Activated CD4-positive, alpha-beta T cell treated with anti-CD3 and anti-CD28 coated beads for 36 hours (primary cell): ENCODE results near the gene EEFSEC. TPM values are rescaled to one million over a fixed set of nuclear protein-coding genes. Genes with fewer than 3 reads are reported as not detected.

Experiments used
- ATAC-seq: fragments of 200-7000 bp; cut with Tn5 transposase; one replicate; pipeline ENCODE4 v1.10.0; 2021; ENCODE audit warnings: mild to moderate bottlenecking, moderate library complexity
- CTCF ChIA-PET: fragments of 350-600 bp; sonication (Branson Sonifier 250); formaldehyde crosslinking; loops from one replicate; lab custom pipeline; 2021; ENCODE audit warnings: antibody characterized with exemption; lab: Charles Lee
- POLR2A ChIA-PET: fragments of 350-600 bp; sonication (Branson Sonifier 250); formaldehyde crosslinking; loops from one replicate; lab custom pipeline; 2021; ENCODE audit warnings: antibody characterized with exemption, inconsistent platforms; lab: Charles Lee
- DNase-seq: peaks from one replicate; pipeline ENCODE4 v3.0.0-alpha.2; 2020
- H3K27ac Mint-ChIP-seq: one replicate; pipeline ENCODE4 v1.8.0; 2021; ENCODE audit warnings: mixed read lengths
- H3K27me3 Mint-ChIP-seq: one replicate; pipeline ENCODE4 v1.8.0; 2021; ENCODE audit warnings: mixed read lengths
- H3K36me3 Mint-ChIP-seq: one replicate; pipeline ENCODE4 v1.8.0; 2021; ENCODE audit warnings: low read depth, mixed read lengths
- H3K4me1 Mint-ChIP-seq: one replicate; pipeline ENCODE4 v1.8.0; 2021; ENCODE audit warnings: mixed read lengths
- H3K4me3 Mint-ChIP-seq: one replicate; pipeline ENCODE4 v1.8.0; 2021; ENCODE audit warnings: mild to moderate bottlenecking, moderate library complexity, mixed read lengths
- H3K9me3 Mint-ChIP-seq: one replicate; pipeline ENCODE4 v1.8.0; 2021; ENCODE audit warnings: low read depth, mixed read lengths
- intact Hi-C, 2 experiments: fragments of 100-400 bp; cut with DNase I in 1 of 2; cut with micrococcal nuclease in 1 of 2; formaldehyde crosslinking; loops; one replicate each; pipeline versions ENCODE4 v1.14.2 to v1.15.1; 2022 to 2024; cut with DNase I, micrococcal nuclease
- total RNA-seq, 2 experiments: library from RNA; stranded (reverse); gene quantifications; one replicate each; pipeline ENCODE4 v1.2.3, GENCODE V29; 2021

EEFSEC gene
- total RNA-seq, 2 experiments from 2014 or later: 19.6 to 20.7 TPM

GRCh38 chr3:128317101-128317697 lies 163.9 kb downstream of the EEFSEC start:
- ChIA-PET POLR2A (no interaction called here), CTCF (interaction anchor here (0.7 kb wide), 1 partner anchor 596 kb away, joined by 4 read pairs; no protein-coding TSS in a partner anchor)
- DNase-seq: no peak
- Mint-ChIP-seq H3K4me3 (no peak overlapping the region), H3K27me3 (no peaks in the 10 kb centered on the region), H3K27ac (peak overlapping the region; percentile 79), H3K4me1 (peaks cover 72% of the 10 kb centered on the region), H3K36me3 (peaks cover 5% of the 10 kb centered on the region), H3K9me3 (no peaks in the 10 kb centered on the region)
- ATAC-seq: no peak
- intact Hi-C loops: loop anchor here in 1 of 2 experiments (5.0 kb wide), 1 partner anchor 240 kb away; no protein-coding TSS in a partner anchor

GRCh38 chr3:128317698-128318231 lies 164.5 kb downstream of the EEFSEC start:
- POLR2A ChIA-PET: no interaction called here
- Mint-ChIP-seq H3K36me3 (peaks cover 5% of the 10 kb centered on the region), H3K4me3 (no peak overlapping the region), H3K27me3 (no peaks in the 10 kb centered on the region), H3K9me3 (no peaks in the 10 kb centered on the region), H3K4me1 (peaks cover 72% of the 10 kb centered on the region), H3K27ac (peak overlapping the region; percentile 45)
- intact Hi-C loops: loop anchor here in 1 of 2 experiments (5.0 kb wide), 1 partner anchor 240 kb away; no protein-coding TSS in a partner anchor
- CTCF ChIA-PET: interaction anchor here (0.7 kb wide), 2 partner anchors 595 to 1843 kb away, joined by 3 to 4 read pairs; no protein-coding TSS in a partner anchor
- DNase-seq: no peak
- no peak for ATAC-seq

DNA sequence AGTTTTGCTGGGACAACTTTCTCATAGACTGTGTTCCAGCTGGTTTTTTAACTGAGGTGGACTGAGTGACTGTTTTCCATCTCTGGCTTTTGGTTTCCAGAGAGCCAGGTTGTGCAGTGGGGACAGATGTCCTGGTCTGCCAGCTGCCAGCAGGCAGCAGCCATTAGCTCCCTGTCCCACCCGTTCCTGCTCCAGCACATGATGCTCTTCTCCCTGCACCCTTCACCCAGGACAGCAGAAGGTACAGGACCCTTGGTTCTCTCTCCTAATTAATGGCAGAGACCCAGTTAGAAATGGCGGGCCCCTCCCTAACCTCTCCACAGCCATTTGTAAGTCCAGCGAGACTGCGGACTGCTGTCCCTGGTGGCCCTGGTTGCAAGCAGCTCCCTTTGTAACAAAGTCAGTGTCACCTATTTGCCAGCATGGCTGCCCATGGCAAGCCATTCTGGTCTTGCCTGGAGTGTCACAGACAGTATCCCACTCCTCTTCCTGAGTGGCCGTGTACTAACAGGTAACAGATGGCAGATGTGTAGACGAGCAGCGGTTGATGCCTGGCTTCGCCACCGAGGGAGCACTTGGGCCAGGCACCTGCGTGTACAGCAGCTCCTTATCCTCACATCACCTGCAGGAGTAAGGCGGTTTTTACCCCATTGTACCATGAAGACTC lies 165.1 kb downstream of the EEFSEC start:
- CTCF ChIA-PET: interaction anchor here (0.7 kb wide), 1 partner anchor 1844 kb away, joined by 3 read pairs; no protein-coding TSS in a partner anchor
- no peaks in the 10 kb centered on the region for H3K27me3 Mint-ChIP-seq
- DNase-seq: no peak
- H3K27ac Mint-ChIP-seq: peak overlapping the region; percentile 11
- ATAC-seq: no peak
- no peaks in the 10 kb centered on the region for H3K9me3 Mint-ChIP-seq
- intact Hi-C loops: loop anchor here in 1 of 2 experiments (5.0 kb wide), 1 partner anchor 241 kb away; no protein-coding TSS in a partner anchor
- no peak overlapping the region for H3K4me3 Mint-ChIP-seq
- peaks cover 67% of the 10 kb centered on the region for H3K4me1 Mint-ChIP-seq
- POLR2A ChIA-PET: no interaction called here
- peaks cover 5% of the 10 kb centered on the region for H3K36me3 Mint-ChIP-seq

DNA sequence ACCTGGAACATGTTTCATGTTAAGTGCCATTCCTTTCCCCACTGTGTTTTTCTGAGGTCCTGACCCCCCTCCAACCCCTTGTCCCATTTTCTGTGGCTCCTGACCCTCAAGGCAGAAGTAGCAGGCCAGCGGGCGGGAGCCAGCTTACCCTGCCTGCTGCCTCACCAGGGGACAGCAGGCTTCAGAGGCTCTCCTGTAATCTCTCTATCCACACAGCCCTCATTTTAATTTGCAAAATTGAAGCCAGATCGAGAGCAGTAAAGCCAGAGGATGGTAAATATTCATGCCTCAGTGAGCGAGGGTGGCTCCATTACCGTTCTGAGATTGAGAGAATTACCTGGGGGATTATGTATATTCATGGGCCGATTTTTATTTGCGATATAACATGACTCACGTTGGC lies 165.8 kb downstream of the EEFSEC start:
- no peak overlapping the region for H3K4me3 Mint-ChIP-seq
- DNase-seq: no peak
- H3K27ac Mint-ChIP-seq: peak overlapping the region; percentile 51
- CTCF ChIA-PET: no interaction called here
- ATAC-seq: no peak
- no peaks in the 10 kb centered on the region for H3K9me3 Mint-ChIP-seq
- H3K4me1 Mint-ChIP-seq: peaks cover 60% of the 10 kb centered on the region
- POLR2A ChIA-PET: no interaction called here
- H3K27me3 Mint-ChIP-seq: no peaks in the 10 kb centered on the region
- intact Hi-C loops: loop anchor here in 1 of 2 experiments (5.0 kb wide), 1 partner anchor 242 kb away; no protein-coding TSS in a partner anchor
- H3K36me3 Mint-ChIP-seq: peaks cover 5% of the 10 kb centered on the region

DNA sequence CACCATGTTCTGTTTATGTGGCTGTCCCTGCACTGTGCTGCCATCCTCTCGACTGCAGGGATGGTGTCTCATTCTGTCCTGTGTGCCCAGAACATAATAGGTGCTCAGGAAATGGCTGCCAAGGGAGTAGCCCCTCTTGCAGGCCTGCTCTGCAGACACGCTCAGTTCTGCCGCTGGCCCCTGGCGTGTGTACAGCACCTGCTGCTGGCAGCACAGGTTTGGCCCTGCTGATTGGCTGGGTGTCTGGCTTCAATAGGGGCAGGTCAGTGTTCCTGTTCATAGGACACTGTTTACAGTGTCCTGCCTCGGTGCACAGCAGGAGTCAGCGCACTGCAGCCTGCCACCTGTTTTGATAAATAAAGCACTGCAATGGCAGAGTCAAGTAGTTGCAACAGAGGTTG lies 166.5 kb downstream of the EEFSEC start:
- H3K27ac Mint-ChIP-seq: no peak overlapping the region

GRCh38 chr3:128320551-128321340 lies 167.5 kb downstream of the EEFSEC start:
- no peak for DNase-seq
- Mint-ChIP-seq H3K4me3 (no peak overlapping the region), H3K9me3 (no peaks in the 10 kb centered on the region), H3K27me3 (no peaks in the 10 kb centered on the region), H3K27ac (peak overlapping the region; percentile 62), H3K4me1 (peaks cover 55% of the 10 kb centered on the region), H3K36me3 (peaks cover 5% of the 10 kb centered on the region)
- POLR2A ChIA-PET: no interaction called here
- no peak for ATAC-seq
- intact Hi-C loops: loop anchor here in 1 of 2 experiments (5.0 kb wide), 1 partner anchor 243 kb away; no protein-coding TSS in a partner anchor
- CTCF ChIA-PET: interaction anchor here (0.5 to 3.0 kb wide), 4 partner anchors 13 to 48 kb away, joined by 3 to 13 read pairs (median 4); no protein-coding TSS in a partner anchor

More for the DNA sequence above, 166.5 kb downstream of the EEFSEC start:
- ATAC-seq (no peak), DNase-seq (no peak)
- H3K4me1 Mint-ChIP-seq: peaks cover 58% of the 10 kb centered on the region
- POLR2A ChIA-PET: no interaction called here
- intact Hi-C loops: loop anchor here (5.0 kb wide), 1 partner anchor 242 kb away; no protein-coding TSS in a partner anchor
- peaks cover 5% of the 10 kb centered on the region for H3K36me3 Mint-ChIP-seq
- no peak overlapping the region for H3K4me3 Mint-ChIP-seq
- H3K27me3 Mint-ChIP-seq: no peaks in the 10 kb centered on the region
- CTCF ChIA-PET: no interaction called here
- H3K9me3 Mint-ChIP-seq: no peaks in the 10 kb centered on the region

GRCh38 chr3:128321418-128321817 lies 168.1 kb downstream of the EEFSEC start:
- POLR2A ChIA-PET: no interaction called here
- DNase-seq (no peak), ATAC-seq (no peak)
- Mint-ChIP-seq H3K9me3 (no peaks in the 10 kb centered on the region), H3K27me3 (no peaks in the 10 kb centered on the region), H3K36me3 (peaks cover 5% of the 10 kb centered on the region), H3K27ac (no peak overlapping the region), H3K4me3 (no peak overlapping the region), H3K4me1 (peaks cover 55% of the 10 kb centered on the region)
- CTCF ChIA-PET: interaction anchor here (0.6 to 3.0 kb wide), 9 partner anchors 9 to 905 kb away, joined by 3 to 13 read pairs (median 4); no protein-coding TSS in a partner anchor
- intact Hi-C loops: loop anchor here in 1 of 2 experiments (5.0 kb wide), 1 partner anchor 244 kb away; no protein-coding TSS in a partner anchor

- no peaks in the 10 kb centered on the region for H3K27me3 Mint-ChIP-seq
- ATAC-seq: peak; percentile 75
- peaks cover 1% of the 10 kb centered on the region for H3K36me3 Mint-ChIP-seq
- H3K27ac Mint-ChIP-seq: no peak overlapping the region
- peaks cover 52% of the 10 kb centered on the region for H3K4me1 Mint-ChIP-seq
- ChIA-PET POLR2A (no interaction called here), CTCF (interaction anchor here (0.6 to 3.0 kb wide), 14 partner anchors 8 to 1345 kb away, joined by 3 to 13 read pairs (median 4); no protein-coding TSS in a partner anchor)
- intact Hi-C loops: loop anchor here in 1 of 2 experiments (1.0 to 5.0 kb wide), 3 partner anchors 96 to 245 kb away; no protein-coding TSS in a partner anchor
- peak; percentile 76 for DNase-seq
- no peak overlapping the region for H3K4me3 Mint-ChIP-seq
- H3K9me3 Mint-ChIP-seq: no peaks in the 10 kb centered on the region
These were observed 169.0 kb downstream of the EEFSEC start for GRCh38 chr3:128322030-128323022.

- no peaks in the 10 kb centered on the region for H3K27me3 Mint-ChIP-seq
- peaks cover 40% of the 10 kb centered on the region for H3K4me1 Mint-ChIP-seq
- ChIA-PET POLR2A (no interaction called here), CTCF (interaction anchor here (0.6 to 3.0 kb wide), 6 partner anchors 10 to 228 kb away, joined by 3 to 13 read pairs (median 5); no protein-coding TSS in a partner anchor)
- no peaks in the 10 kb centered on the region for H3K36me3 Mint-ChIP-seq
- ATAC-seq: no peak
- H3K27ac Mint-ChIP-seq: no peak overlapping the region
- no peaks in the 10 kb centered on the region for H3K9me3 Mint-ChIP-seq
- intact Hi-C loops: loop anchor here in 1 of 2 experiments (2.0 to 5.0 kb wide), 2 partner anchors 97 to 246 kb away; no protein-coding TSS in a partner anchor
- no peak for DNase-seq
- no peak overlapping the region for H3K4me3 Mint-ChIP-seq
These were observed 170.2 kb downstream of the EEFSEC start for GRCh38 chr3:128323206-128324081.
